Fibroblast of pulmonary artery (primary cell): Measurements from ENCODE around the gene MED29.

Experiments used
- DNase-seq: peaks from one replicate; pipeline ENCODE4 v3.0.0-alpha.2; 2010; ENCODE audit warnings: low read depth
- H3K4me3 ChIP-seq: replicated peaks from 2 replicates; pipeline ENCODE4 v1.5.1; 2011; ENCODE audit warnings: low read depth, mild to moderate bottlenecking, control low read depth, low read length, moderate library complexity
- TF ChIP-seq, protein P1 (sequence below): IDR thresholded peaks from 2 replicates; pipeline ENCODE4 v1.5.1; 2011; ENCODE audit warnings: mild to moderate bottlenecking, control low read depth, low read length, inconsistent platforms; ENCODE audit errors: missing control alignments

MED29 gene

DNA sequence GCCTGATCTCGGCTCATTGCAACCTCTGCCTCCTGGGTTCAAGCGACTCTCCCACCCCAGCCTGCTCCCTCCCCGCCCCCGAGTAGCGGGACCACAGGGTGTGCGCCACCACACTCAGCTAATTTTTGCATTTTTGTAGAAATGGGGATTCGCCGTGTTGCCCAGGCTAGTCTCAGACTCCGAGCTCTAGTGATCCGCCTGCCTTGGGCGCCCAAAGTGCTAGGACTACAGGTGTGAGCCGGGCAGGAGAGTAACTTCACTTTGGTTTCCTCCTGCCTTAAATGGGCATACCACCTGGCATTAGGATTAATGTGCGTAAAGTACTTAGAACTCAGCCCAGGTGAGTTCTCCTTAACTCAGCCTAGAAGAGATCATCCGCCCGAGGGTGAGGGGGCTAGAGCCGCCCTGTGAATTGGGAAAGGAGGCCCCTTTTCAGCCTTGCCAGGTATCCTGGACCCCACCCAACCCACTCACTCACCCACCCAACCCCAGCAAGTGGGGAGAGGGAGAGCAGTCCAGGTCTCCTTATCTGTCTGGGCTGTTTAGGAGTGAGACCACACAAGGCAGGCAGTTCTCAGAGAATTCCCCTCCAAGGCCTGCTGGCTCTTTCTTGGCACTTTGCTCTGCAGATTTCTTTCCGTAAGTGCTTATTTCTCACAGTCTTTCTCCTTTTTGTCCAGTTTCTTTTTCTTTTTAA is 14.2 kb downstream of the MED29 start:
- H3K4me3 ChIP-seq = no peak overlapping the region
- DNase-seq = no peak

DNA sequence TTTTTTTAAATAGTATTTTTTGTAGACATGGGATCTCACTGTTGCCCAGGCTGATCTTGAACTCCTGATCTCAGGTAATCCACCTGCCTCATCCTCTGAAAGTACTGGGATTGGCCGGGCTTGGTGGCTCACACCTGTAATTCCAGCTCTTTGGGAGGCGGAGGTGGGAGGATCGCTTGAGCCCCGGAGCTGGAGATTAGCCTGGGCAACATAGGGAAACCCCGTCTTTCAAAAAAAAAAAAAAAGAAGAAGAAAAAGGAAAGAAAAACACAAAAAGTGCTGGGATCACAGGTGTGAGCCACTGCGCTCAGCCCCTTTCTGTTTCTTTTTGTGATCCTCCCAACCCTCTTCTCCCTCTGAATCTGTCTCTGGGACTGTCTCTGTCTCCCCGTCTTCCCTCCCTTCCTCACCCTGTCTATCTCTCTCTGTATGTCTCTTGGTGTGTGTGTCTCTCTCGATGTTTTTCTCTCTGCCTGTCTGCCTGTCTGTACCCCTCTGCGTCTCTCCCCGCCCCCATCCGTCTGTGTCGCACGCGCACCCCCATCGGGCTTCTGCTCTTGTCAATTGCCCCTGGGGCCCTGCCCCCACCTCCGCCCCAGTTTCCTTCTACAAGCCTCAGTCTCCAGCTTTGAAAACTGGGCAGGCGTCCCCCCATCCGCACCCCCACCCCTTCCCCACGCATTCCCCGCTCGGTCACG is 14.9 kb downstream of the MED29 start:
- H3K4me3 ChIP-seq = peak overlapping the region; percentile 81
- no peak for DNase-seq

More for the DNA sequence above, 14.2 kb downstream of the MED29 start:
- TF ChIP-seq, protein P1, sequence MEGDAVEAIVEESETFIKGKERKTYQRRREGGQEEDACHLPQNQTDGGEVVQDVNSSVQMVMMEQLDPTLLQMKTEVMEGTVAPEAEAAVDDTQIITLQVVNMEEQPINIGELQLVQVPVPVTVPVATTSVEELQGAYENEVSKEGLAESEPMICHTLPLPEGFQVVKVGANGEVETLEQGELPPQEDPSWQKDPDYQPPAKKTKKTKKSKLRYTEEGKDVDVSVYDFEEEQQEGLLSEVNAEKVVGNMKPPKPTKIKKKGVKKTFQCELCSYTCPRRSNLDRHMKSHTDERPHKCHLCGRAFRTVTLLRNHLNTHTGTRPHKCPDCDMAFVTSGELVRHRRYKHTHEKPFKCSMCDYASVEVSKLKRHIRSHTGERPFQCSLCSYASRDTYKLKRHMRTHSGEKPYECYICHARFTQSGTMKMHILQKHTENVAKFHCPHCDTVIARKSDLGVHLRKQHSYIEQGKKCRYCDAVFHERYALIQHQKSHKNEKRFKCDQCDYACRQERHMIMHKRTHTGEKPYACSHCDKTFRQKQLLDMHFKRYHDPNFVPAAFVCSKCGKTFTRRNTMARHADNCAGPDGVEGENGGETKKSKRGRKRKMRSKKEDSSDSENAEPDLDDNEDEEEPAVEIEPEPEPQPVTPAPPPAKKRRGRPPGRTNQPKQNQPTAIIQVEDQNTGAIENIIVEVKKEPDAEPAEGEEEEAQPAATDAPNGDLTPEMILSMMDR = no peak

DNA sequence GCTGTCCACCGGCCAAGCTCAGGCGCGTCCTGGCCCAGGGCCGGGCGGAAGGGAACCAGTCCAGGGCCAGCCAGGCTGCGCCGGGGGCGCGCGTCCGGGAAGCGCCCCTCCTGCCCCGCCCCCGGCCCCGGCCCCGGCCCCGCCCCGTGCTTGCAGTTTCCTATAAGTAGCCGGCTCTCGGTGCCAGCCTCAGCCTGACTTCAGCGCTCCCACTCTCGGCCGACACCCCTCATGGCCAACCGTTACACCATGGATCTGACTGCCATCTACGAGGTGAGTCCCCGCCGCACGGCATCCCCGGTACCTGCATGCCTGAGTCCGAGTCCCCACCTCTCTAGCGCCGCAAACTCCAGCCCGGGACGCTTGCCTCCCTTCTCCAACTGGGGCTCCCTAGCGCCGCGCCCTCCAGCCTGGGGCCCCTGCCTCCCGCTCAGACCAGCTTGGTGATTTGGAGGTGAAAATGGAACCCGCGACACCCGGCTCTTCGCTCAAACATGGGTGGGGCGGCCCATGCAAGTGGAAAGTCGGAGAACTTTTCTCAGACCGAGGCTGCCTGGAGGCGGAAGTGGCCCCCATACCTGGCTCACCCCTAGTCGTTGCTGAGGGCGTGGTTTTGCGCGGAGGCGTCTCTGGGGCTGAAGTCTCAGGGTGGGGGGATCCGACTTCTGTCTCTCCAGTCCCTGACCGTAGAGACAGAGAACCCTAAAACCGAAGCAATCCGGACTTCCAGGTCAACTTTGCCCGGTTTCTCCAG is 15.7 kb downstream of the MED29 start, which contains the start of gene ZFP36:
ZFP36 (plus strand) TSS at position 192 of the 754 bp plus-strand sequence; CDS start at position 250, 58 bp downstream.
- peak; percentile 93 for DNase-seq
- TF ChIP-seq, protein P1 = no peak
- peak within 1 kb of the TSS; percentile 81 for H3K4me3 ChIP-seq

More for the DNA sequence above, 14.9 kb downstream of the MED29 start:
- TF ChIP-seq, protein P1 = no peak

GRCh38 chr19:39407410-39407659 is 16.2 kb downstream of the MED29 start:
- peak overlapping the region; percentile 81 for H3K4me3 ChIP-seq
- TF ChIP-seq, protein P1 = no peak
- DNase-seq = no peak

DNA sequence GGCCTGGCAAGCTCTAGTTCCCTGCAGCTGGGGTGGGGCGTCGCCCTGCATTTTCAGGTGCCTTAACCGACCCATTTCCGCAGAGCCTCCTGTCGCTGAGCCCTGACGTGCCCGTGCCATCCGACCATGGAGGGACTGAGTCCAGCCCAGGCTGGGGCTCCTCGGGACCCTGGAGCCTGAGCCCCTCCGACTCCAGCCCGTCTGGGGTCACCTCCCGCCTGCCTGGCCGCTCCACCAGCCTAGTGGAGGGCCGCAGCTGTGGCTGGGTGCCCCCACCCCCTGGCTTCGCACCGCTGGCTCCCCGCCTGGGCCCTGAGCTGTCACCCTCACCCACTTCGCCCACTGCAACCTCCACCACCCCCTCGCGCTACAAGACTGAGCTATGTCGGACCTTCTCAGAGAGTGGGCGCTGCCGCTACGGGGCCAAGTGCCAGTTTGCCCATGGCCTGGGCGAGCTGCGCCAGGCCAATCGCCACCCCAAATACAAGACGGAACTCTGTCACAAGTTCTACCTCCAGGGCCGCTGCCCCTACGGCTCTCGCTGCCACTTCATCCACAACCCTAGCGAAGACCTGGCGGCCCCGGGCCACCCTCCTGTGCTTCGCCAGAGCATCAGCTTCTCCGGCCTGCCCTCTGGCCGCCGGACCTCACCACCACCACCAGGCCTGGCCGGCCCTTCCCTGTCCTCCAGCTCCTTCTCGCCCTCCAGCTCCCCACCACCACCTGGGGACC is 16.6 kb downstream of the MED29 start:
- TF ChIP-seq, protein P1 = no peak
- peak; percentile 38 for DNase-seq
- H3K4me3 ChIP-seq = peak overlapping the region; percentile 81

- H3K4me3 ChIP-seq = peak overlapping the region; percentile 81
- TF ChIP-seq, protein P1 = no peak
- peak; percentile 66 for DNase-seq
Measured at GRCh38 chr19:39408392-39409207, 17.4 kb downstream of the MED29 start.
